ENCODE results near the gene CLIP1.
A peak's percentile ranks its signal among the peaks of the same experiment; 100 is the strongest.

CLIP1 gene

DNA sequence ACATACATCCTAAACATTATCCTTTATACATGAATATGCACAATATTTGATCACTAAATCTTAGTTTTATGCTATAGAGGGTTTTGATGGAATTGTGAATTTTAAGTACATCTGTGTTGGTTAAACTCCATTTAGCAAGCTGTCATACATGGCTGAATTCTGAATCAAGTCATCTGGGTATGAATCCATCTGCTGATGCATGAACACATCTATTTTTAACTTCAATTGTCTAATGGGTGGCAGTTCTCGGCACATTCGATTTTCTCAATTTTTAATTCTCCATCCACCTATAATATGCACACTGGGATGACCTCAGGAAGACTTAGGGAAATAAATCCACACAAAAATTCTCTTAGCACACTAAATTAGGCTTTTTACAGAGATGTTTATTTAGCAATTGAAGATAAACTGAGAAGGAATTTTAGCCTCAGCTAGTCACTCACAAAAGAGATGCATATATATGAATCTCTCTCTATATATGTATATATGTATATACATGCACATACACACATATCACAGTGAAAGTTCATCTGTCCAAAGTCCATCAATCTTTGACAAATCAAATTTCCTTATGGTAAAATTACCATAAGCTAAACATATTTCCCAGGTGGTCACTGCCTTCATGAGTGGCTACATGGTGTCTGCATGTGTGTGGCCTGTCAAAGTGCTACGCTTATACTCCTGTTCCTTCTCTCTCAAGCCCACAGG lies 111.7 kb downstream of the CLIP1 start:
- Mint-ChIP-seq H3K4me1 (peaks cover 0 to 2% of the 10 kb centered on the region in 2 donors), H3K4me3 (no peak overlapping the region), H3K27me3 (no peaks in the 10 kb centered on the region), H3K9me3 (no peaks in the 10 kb centered on the region), H3K36me3 (peaks cover 16 to 36% of the 10 kb centered on the region in 2 donors), H3K27ac (no peak overlapping the region)
- ATAC-seq (replicated peaks) (no peak), DNase-seq (no peak)

- Mint-ChIP-seq H3K36me3 (peaks cover 14 to 29% of the 10 kb centered on the region in 2 donors), H3K27ac (no peak overlapping the region), H3K27me3 (no peaks in the 10 kb centered on the region), H3K4me3 (no peak overlapping the region), H3K9me3 (no peaks in the 10 kb centered on the region), H3K4me1 (peaks cover 0 to 2% of the 10 kb centered on the region in 2 donors)
- ATAC-seq (replicated peaks) (no peak), DNase-seq (no peak)
Measured at GRCh38 chr12:122309564-122310121, 112.8 kb downstream of the CLIP1 start.

GRCh38 chr12:122308811-122309210 lies 113.7 kb downstream of the CLIP1 start:
- peaks cover 0 to 2% of the 10 kb centered on the region in 2 donors for H3K4me1 Mint-ChIP-seq
- no peak for DNase-seq
- H3K9me3 Mint-ChIP-seq, result no peaks in the 10 kb centered on the region
- no peak overlapping the region for H3K4me3 Mint-ChIP-seq
- ATAC-seq (replicated peaks), result no peak
- H3K27ac Mint-ChIP-seq, result no peak overlapping the region
- no peaks in the 10 kb centered on the region for H3K27me3 Mint-ChIP-seq
- H3K36me3 Mint-ChIP-seq, result peaks cover 14 to 25% of the 10 kb centered on the region in 2 donors

GRCh38 chr12:122306407-122306806 lies 116.1 kb downstream of the CLIP1 start:
- H3K27ac Mint-ChIP-seq, result no peak overlapping the region
- H3K36me3 Mint-ChIP-seq, result peaks cover 16 to 38% of the 10 kb centered on the region in 2 donors
- peaks cover 0 to 2% of the 10 kb centered on the region in 2 donors for H3K4me1 Mint-ChIP-seq
- no peak for ATAC-seq (replicated peaks)
- H3K9me3 Mint-ChIP-seq, result no peaks in the 10 kb centered on the region
- DNase-seq, result no peak
- no peak overlapping the region for H3K4me3 Mint-ChIP-seq
- H3K27me3 Mint-ChIP-seq, result no peaks in the 10 kb centered on the region

DNA sequence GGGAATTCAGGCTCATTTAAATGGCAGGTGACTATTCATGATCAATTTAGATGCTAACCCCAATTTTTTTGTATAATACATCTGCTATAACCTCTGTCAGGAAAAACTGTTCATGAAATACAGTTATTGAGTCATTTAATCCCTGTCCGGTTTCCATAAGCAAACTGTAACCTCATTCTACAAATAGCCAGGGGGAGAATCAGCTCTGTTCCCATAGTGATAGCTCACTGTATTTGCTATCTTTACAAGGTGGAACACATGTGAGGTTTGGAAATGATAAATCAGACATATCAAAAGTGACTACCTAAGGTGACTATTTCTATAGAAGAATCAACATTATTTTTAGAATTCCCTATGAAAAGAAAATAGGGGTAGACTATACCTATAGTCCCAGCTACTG lies 117.5 kb downstream of the CLIP1 start:
- Mint-ChIP-seq H3K36me3 (peaks cover 20 to 45% of the 10 kb centered on the region in 2 donors), H3K9me3 (no peaks in the 10 kb centered on the region), H3K4me1 (peaks cover 0 to 2% of the 10 kb centered on the region in 2 donors), H3K4me3 (no peak overlapping the region), H3K27me3 (no peaks in the 10 kb centered on the region), H3K27ac (no peak overlapping the region)
- ATAC-seq (replicated peaks) (no peak), DNase-seq (no peak)

GRCh38 chr12:122303068-122303467 lies 119.4 kb downstream of the CLIP1 start:
- DNase-seq (no peak), ATAC-seq (replicated peaks) (no peak)
- peaks cover 0 to 2% of the 10 kb centered on the region in 2 donors for H3K4me1 Mint-ChIP-seq
- no peaks in the 10 kb centered on the region for H3K9me3 Mint-ChIP-seq
- H3K36me3 Mint-ChIP-seq, result peaks cover 22 to 43% of the 10 kb centered on the region in 2 donors
- H3K27ac Mint-ChIP-seq, result peak overlapping the region; percentile 20
- no peaks in the 10 kb centered on the region for H3K27me3 Mint-ChIP-seq
- H3K4me3 Mint-ChIP-seq, result no peak overlapping the region

GRCh38 chr12:122298071-122298748 lies 124.3 kb downstream of the CLIP1 start:
- ATAC-seq (replicated peaks) (no peak), DNase-seq (no peak)
- Mint-ChIP-seq H3K4me1 (no peaks in the 10 kb centered on the region), H3K27ac (no peak overlapping the region), H3K9me3 (no peaks in the 10 kb centered on the region), H3K4me3 (no peak overlapping the region), H3K36me3 (peaks cover 28 to 51% of the 10 kb centered on the region in 2 donors), H3K27me3 (no peaks in the 10 kb centered on the region)

- H3K4me1 Mint-ChIP-seq, result no peaks in the 10 kb centered on the region
- no peaks in the 10 kb centered on the region for H3K27me3 Mint-ChIP-seq
- H3K27ac Mint-ChIP-seq, result no peak overlapping the region
- no peaks in the 10 kb centered on the region for H3K9me3 Mint-ChIP-seq
- DNase-seq (no peak), ATAC-seq (replicated peaks) (no peak)
- peaks cover 31 to 50% of the 10 kb centered on the region in 2 donors for H3K36me3 Mint-ChIP-seq
- H3K4me3 Mint-ChIP-seq, result no peak overlapping the region
Measured at GRCh38 chr12:122297494-122297893, 125.0 kb downstream of the CLIP1 start.

DNA sequence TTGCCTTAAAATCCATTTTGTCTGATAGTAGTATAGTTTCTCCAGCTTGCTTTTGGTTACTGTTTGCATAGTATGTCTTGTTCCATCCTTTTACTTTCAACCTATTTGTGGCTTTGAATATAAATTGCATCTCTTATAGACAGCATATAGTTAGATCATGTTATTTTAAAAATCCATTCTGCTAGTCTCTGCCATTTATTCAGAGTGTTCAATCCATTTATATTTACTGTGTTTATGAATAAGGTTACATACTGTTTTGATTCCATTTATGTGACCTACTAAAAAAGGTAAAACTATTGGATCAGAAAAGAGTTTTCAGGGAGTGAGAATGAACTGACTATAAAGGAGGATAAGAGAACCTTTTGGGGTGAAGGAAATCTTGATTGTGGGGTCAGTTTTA lies 126.6 kb downstream of the CLIP1 start:
- Mint-ChIP-seq H3K36me3 (peaks cover 31 to 46% of the 10 kb centered on the region in 2 donors), H3K27ac (no peak overlapping the region), H3K9me3 (no peaks in the 10 kb centered on the region), H3K27me3 (no peaks in the 10 kb centered on the region), H3K4me1 (no peaks in the 10 kb centered on the region), H3K4me3 (no peak overlapping the region)
- ATAC-seq (replicated peaks) (no peak), DNase-seq (no peak)

- DNase-seq (no peak), ATAC-seq (replicated peaks) (no peak)
- peaks cover 20 to 34% of the 10 kb centered on the region in 2 donors for H3K36me3 Mint-ChIP-seq
- no peak overlapping the region for H3K4me3 Mint-ChIP-seq
- H3K4me1 Mint-ChIP-seq, result no peaks in the 10 kb centered on the region
- H3K27ac Mint-ChIP-seq, result no peak overlapping the region
- no peaks in the 10 kb centered on the region for H3K9me3 Mint-ChIP-seq
- no peaks in the 10 kb centered on the region for H3K27me3 Mint-ChIP-seq
Measured at GRCh38 chr12:122293081-122293480, 129.4 kb downstream of the CLIP1 start.

DNA sequence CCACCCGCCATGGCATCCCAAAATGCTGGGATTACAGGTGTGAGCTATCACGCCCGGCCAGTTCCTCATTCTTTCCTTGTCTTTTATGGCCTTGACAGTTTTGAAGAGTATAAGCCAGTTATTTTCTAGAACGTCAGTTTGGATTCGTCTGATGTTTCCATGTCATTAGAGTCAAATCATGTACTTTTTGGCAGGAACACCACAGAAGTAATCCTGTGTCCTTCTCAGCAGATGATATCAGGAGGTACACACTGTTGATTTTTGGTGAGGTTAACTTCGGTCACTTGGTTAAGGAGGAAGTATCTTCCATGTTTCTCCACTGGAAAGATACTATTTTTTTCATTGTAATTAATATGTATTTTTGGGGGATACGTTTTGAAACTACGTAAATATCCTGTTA lies 131.0 kb downstream of the CLIP1 start:
- Mint-ChIP-seq H3K36me3 (peaks cover 14 to 23% of the 10 kb centered on the region in 2 donors), H3K4me1 (no peaks in the 10 kb centered on the region), H3K27ac (no peak overlapping the region), H3K9me3 (no peaks in the 10 kb centered on the region), H3K4me3 (no peak overlapping the region), H3K27me3 (no peaks in the 10 kb centered on the region)
- DNase-seq, result no peak
- no peak for ATAC-seq (replicated peaks)

DNA sequence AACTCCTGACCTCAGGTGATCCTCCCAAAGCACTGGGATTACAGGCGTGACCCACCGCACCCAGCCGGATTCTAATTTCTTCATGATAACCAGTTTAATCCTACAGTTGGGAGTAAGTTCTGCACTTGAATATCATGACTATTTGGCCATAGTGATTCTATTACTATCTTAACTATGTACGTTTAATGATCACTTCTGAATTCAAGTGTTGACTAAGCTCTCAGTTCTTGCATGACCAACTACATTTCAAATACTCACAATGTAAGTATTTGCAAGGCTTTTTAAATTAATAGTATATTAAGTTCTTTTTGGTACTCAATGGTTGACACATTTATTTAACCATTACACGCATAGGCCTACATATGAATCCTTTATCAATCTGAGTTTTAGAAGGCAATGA lies 138.8 kb downstream of the CLIP1 start:
- DNase-seq (no peak), ATAC-seq (replicated peaks) (no peak)
- H3K9me3 Mint-ChIP-seq, result no peaks in the 10 kb centered on the region
- H3K27me3 Mint-ChIP-seq, result no peaks in the 10 kb centered on the region
- peaks cover 5 to 16% of the 10 kb centered on the region in 2 donors for H3K36me3 Mint-ChIP-seq
- H3K4me1 Mint-ChIP-seq, result no peaks in the 10 kb centered on the region
- H3K4me3 Mint-ChIP-seq, result no peak overlapping the region
- H3K27ac Mint-ChIP-seq, result no peak overlapping the region

- ATAC-seq (replicated peaks), result no peak
- Mint-ChIP-seq H3K4me1 (no peaks in the 10 kb centered on the region), H3K27me3 (no peaks in the 10 kb centered on the region), H3K9me3 (no peaks in the 10 kb centered on the region), H3K36me3 (peaks cover 9 to 22% of the 10 kb centered on the region in 2 donors), H3K27ac (no peak overlapping the region), H3K4me3 (no peak overlapping the region)
- no peak for DNase-seq
Measured at GRCh38 chr12:122282061-122282460, 140.4 kb downstream of the CLIP1 start.

- H3K4me1 Mint-ChIP-seq, result no peaks in the 10 kb centered on the region
- no peak overlapping the region for H3K4me3 Mint-ChIP-seq
- H3K36me3 Mint-ChIP-seq, result peaks cover 20 to 44% of the 10 kb centered on the region in 2 donors
- H3K27ac Mint-ChIP-seq, result no peak overlapping the region
- H3K9me3 Mint-ChIP-seq, result no peaks in the 10 kb centered on the region
- DNase-seq (no peak), ATAC-seq (replicated peaks) (no peak)
- no peaks in the 10 kb centered on the region for H3K27me3 Mint-ChIP-seq
Measured at GRCh38 chr12:122276242-122276641, 146.2 kb downstream of the CLIP1 start.

DNA sequence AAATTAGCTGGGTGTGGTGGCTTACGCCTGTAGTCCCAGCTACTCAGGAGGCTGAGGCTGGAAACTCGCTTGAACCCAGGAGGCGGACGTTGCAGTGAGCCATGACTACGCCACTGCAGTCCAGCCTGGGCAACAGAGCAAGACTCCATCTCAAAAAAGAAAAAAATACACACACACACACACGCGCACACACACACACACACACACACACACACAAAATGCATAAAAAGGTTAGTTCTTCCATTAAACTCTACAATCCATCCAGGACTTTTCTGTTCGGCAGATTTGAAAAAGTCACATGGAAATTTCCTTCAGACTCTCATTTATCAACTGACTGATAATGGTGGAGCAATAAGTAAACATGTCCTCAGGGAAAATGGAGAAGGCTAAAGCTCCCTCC lies 147.0 kb downstream of the CLIP1 start:
- H3K4me3 Mint-ChIP-seq, result no peak overlapping the region
- H3K36me3 Mint-ChIP-seq, result peaks cover 20 to 44% of the 10 kb centered on the region in 2 donors
- no peak overlapping the region for H3K27ac Mint-ChIP-seq
- no peak for ATAC-seq (replicated peaks)
- H3K27me3 Mint-ChIP-seq, result no peaks in the 10 kb centered on the region
- no peak for DNase-seq
- no peaks in the 10 kb centered on the region for H3K9me3 Mint-ChIP-seq
- H3K4me1 Mint-ChIP-seq, result no peaks in the 10 kb centered on the region

All from stimulated activated naive B cell treated with anti-CD40 and anti-IgM and Interleukin-4, amounts not matched to agents 10 μg/mL and 1 μg/mL and 100 μg/mL, for 72 hours (primary cell).